Stimulated activated CD4-positive, alpha-beta T cell treated with anti-CD3 and anti-CD28 coated beads, TNF-alpha, amount 100 ng/mL, for 48 hours (primary cell): ENCODE data around the gene PAX8.

Experiments
- DNase-seq, 3 donors: peaks; one replicate each; pipeline ENCODE4 v3.0.0-alpha.2; 2020; ENCODE audit warnings: low read depth in 3 of 3

Gene PAX8

DNA sequence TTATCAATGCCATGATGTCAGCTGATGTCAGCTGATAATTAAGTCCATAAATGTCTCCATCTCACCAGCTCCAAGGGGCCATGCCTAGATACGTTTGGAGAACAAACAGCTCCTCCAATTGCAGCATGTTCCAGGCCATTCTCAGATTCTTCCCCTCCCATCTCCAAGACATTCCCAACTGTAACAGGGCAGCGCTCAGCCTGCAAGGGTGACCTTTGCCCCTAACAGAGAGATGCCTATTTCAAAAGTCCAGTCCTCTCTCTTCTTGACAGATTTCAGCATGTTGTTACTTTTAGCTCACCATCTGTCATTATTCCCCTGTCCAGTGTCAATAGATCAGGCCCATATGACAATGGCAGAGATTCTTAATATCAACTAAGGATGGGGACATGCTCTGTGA is 95.0 kb downstream of the PAX8 start:
- no peak for DNase-seq

DNA sequence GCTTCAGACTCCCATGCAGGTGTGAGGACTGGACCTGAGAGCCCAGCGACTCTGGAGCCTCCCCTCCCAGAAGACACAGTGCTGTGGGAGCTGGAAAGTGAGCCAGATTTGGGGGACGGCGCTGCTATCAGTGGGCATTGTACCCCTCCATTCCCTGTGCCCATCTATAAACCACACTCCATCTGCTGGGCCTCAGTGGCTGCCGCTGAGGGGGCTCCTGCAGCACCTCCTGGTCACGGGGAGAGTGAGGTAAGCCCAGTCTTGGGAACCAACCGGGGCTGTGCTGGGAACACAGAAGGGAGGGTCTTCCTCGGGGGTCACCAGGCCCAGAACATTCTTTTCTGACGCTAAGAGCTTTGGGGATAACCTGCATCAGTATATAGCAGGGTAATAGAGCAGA is 95.5 kb downstream of the PAX8 start:
- DNase-seq = no peak

DNA sequence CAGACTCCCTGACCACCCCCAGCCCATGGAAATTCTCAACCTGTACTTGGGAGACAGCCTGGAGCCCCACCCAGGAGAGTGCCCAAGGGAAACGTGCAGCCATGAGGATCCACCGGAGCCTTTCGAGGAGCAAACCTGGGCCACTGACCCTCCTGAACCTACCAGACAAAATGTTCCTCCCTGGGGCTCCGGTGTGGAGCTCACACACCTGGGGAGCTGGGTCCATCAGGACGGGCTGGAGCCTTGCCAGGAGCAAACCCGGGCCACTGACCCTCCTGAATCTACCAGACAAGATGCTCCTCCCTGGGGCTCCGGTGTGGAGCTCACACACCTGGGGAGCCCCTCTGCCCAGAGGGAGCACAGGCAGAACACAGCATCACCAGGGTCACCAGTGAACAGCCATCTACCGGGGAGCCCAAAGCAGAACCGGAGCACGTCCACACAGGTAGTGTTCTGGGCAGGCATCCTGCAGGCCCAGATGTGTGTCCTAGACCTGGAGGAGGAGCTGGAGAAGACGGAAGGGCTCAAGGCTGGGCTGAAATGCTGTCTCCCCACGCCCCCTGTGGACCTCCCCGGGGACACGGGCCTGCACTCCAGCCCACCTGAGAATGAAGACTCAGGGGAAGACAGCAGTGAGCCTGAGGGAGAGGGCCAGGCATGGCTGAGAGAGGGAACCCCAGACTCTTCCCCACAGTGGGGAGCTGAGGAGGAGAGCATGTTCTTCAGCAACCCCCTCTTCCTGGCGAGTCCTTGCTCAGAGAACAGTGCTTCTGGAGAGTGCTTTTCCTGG is 96.1 kb downstream of the PAX8 start:
- DNase-seq = no peak

DNA sequence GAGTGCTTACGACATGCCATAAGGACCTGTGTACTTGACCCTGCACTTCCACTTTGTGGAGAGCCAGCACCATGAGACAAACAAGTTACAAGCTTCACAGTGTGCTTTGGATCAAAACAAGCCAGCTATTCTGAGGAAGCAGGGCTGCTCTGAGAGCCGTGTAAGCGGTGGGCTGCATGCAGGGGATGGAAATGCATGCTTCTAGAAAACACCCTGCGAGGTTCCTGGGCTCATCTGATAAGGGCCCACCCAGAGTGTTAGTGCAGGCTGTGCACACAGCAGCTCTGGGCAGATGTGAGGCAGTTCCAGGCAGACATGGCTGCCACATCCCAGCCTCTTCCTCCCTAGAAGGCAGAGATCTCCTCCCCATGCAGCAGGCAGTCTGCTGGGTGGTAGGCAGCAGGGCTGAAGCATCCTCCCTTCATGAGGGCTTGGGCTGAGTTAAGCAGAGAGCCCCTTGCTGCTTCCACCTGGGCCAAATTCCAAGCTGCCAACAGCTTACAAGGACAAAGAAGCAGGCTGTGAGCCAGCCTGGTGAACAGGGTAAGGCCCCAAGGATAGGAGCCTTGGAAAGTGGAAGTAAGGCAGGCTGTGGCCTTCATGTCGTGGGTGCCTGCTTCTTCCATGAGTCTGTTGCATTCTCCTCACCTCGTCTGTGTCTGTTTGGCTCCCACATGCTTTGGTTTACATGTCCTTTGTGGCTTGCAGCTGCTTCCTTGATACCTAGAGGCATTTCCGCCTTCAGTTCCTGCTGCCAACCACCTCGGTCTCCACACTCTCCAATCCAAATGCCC is 97.3 kb downstream of the PAX8 start:
- DNase-seq = no peak

DNA sequence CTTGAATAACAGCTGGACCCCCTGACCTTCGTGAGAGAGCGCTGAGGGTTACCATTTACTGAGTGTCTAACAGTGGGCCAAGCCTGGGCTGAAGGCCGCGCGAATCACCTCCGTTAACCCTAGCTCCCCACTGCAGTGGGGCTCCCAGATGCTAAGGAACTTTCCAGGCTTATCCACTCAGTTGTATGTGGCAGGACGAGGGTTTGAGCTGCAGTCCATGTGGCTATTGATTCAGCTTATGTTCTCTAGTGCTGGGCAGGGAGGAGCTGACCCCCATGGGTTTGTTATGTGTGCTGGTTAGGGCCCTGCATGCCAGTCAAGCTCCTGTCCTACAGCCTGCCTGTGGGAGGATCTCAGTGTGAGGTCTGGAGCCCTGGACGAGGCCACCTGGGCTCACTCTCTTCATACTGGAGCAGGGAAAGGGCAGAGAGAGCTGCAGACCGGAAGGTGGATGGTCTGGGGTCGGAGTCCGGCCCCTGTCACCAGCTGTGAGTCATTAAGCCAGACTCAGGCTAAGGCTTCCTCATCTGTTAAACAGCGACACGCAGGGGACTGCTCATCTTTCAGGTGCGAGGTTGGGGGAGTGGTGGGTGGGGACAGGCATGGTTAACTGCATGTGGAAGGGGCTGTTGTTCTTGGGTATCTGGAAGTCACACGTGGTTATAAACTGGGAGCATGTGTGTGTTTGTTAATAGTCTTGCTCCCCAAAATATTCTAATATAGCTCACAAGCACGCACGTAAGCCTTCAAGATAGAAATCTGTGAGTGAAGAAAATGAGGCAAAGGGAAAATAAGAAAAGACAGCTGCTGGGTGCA is 98.4 kb downstream of the PAX8 start:
- DNase-seq = no peak

DNA sequence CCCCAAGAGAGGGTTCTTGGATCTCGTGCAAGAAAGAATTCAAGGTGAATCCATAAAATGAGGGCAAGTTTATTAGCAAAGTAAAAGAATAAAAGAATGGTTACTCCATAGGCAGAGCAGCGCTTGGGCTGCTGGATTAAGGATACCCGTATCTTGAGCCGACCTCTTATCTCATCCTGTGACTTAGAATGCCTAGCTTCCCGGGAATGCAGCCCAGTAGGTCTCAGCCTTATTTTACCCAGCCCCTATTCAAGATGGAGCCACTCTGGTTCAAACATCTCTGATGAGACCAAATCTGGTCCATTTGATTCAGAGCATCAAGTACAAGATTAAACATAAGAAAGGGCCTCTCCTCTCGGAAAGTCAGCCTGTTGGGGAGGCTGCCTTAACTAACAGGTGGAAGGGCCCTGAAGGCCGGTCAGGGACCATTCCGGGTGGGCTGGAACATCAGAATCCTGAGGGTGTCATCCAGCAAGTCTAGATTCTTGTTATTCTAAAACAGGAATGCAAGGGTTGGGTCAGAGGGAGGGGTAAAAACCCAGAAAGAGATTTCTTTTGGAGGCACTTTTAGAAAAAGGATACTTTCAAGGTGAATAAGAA is 99.2 kb downstream of the PAX8 start:
- DNase-seq = no peak

DNA sequence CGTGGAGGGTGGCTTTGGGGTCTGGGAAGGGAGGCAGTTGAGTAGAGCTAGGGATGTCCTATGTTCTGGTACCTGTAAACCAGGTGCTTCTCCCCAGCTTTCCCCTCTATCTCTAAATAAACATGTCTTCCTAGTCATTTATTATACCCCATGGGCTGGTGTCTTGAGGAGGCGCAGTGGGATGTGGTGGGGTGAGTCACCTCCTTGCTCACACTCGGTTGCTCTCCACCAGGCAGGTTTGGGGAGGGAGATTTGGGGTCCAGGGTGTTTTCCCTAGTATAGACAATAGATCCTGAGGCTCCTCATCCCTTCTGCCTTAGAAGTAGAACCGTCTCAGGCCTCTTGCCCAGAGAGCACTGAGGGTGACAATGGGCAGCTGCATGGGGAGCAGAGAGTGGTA is 99.8 kb downstream of the PAX8 start:
- DNase-seq = no peak

DNA sequence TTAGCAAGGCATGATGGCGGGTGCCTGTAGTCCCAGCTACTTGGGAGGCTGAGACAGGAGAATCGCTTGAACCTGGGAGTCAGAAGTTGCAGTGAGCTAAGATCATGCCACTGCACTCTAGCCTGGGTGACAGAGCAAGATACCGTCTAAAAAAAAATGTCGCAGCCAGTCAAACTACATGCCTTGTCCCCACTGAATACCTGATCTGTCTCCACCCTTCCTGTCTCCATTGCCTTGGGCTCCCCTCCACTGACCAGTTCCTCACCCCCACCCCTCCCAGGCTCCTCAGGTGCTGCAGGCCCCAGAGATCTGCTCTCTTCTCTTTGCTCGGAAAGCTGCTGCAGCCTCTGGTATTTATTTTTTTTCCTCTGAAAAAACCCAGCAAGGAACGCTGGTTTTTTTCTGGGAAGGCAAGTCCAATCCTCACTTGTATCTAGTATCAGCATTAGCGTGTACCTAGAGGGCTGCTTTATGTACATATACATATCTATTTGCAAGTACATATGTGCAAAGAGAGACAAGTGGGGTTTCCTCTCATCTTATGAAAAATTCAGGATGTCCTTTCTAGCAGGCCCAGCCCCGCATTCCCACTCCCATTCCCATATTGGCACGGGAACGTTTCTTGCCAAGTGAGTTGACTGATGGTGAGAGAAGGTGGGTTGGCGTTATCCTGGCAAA is 100.5 kb downstream of the PAX8 start:
- no peak for DNase-seq

DNA sequence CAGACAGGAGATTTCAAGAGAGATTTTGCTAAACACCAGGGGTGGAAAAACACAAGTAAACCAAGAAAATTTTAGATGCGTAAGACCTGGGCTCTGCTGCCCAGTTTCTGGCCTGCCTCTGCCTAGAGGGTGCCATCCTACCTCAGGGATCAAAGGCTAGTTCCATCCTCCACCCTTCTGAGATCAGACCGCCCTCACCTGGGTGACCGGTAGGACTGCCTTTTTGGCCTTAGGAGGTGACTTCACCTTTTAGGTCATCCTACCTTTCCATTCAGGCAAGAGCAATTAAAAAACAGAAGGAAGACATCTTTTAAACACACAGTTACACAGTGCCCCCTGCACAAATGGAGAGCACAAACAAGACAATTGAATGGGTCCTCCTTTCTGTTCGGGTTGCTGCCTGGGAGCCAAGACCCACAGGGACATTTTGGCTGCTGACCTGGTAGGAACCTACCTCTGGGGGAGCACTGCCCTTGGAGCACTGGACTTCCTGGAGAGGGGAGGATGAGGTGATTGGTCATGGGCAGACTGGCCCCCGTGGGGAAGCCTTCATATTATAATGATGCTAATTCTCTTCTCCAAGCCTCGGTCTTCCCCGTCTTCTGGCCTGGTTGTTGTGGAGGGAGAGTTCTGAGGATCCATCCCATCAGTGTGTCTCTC is 101.9 kb downstream of the PAX8 start:
- DNase-seq = no peak

DNA sequence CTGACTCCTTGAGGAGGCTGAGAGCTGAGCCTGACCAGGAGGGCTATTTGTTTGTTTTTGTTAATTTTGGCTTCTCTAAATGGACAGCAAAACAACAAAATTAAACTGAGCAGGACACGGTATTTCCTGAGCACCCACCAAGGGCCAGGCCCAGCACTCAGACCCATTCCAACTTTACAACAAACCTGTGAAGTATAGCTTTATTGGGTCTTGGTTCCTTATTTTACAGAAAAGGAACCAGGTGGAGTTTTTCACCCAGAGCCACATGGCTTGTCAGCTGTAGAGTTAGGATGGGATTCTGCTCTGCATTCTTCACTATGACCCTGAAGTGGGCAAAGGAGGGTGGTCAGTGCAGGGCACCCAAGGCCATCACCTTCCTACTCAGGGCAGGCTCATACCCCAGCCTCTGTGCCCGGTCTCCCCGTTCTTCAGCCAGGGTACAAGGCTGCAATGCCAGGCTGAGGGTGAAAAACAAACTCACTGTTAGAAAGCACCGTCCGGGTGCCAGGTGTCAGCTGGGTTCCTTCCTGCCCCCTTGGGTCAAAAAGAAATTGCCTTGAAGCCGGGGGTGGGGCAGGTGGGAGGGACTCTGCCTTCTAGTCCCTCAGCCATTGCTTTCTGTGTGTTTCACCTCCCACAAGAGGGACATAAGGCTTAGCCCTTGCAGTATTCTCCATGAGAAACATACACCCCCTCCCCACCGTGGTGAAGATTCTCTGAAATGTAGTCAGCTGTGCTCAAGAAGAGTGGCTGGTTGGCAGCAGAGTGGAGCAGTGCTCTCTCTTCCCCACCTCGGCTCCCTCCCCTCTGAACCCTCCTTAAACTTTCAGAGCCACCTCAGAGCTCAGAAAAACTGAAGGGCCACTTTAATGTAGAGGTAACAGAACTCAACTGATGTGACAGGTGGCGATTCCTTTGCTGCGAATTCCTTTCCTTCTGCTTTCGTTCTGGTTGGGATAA is 102.7 kb downstream of the PAX8 start:
- DNase-seq = no peak

DNA sequence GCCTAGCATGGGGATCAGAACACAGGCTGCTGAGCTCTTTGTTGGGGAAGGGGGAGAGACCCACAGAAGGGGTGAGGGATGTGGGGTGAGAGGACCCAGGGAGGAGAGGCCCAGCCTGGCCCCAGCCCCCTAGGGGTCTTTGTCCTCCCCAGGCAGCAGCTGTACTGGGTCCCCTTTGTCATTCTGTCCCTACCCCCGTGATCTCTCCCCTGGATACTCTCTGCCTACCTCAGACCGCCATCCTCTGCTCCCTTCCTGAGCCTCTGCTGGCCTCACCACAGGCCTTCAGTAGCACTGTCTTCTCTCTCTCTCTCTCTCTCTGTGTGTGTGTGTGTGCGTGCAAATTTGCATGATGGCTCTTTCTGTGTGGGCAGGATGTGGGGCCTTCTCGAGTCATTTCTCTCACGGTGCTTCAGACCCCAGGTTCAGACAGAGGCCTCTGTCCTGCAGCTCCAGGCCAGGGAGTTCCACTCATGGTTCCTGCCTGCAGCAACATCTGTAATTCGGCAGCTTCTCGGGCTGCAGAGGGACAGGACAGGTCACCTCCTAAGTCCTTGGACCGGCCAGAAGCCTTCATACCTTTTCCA is 103.6 kb downstream of the PAX8 start:
- peak in 2 of 3 donors; percentile 52 to 56 for DNase-seq

DNA sequence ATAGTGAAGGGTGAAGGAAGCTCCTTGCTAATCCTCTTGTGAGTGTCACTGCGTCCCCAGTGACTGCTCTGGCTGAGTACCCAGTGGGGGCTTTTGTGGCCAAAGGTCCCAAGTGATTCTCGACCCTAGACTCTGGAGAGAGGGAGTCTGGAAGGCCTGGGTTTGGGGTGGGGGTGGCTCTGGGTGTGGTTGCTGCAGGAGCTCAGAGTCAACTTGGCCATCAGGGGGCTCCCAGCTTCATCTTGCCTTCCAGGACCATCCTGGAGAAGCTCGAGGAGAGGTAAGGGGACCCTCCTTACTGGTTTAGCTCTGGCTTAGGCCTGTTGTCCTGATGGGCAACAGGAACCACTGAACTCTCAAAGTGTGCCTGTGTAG is 104.4 kb downstream of the PAX8 start:
- DNase-seq = no peak

DNA sequence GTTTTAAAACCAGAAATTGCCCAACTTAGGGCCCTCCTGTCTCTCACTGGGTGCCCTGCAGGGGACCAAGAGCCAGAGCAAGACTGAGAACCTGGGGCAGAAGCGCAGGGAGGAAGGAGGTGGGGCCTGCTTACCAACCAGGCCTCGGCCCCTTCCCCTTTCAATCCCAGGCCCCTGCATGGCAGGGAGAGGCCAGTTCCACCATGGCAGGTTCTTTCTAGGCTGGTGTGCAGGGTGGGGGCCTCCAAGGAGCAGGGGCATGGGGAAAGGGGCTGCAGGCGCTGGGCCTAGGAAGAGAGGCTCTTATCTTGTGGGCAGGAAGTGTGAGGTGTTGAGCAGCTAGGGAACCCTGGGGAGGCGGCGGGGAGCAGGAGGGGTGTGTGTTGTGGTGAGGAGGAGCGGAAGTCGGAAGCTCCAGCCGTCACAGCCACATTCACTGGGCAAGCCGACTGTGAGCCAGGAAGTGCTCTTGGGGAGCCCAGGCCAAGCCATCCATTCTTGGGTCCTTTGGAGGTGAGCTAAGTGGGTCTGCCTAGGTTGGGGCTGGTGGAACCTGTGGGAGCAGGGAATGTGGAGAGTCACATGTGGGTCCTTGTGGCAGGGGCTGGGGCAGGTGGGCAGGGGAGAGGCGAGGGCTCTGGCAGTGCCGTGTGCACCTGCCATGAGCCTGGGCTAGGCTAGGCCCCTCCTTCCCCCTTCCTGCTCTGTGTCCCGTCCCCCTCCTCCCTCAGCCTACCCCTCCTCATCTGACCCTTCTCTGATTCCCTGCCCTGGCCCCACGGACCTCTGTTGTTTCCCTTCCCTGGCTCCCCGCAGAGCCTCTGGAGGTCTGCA is 105.0 kb downstream of the PAX8 start, which contains the start of gene PSD4:
PSD4 (plus strand) TSS at position 430 of the 834 bp plus-strand sequence. CDS start 8,486 bp downstream, outside the sequence.
- DNase-seq = peak; percentile 71 to 87 (median 84)

DNA sequence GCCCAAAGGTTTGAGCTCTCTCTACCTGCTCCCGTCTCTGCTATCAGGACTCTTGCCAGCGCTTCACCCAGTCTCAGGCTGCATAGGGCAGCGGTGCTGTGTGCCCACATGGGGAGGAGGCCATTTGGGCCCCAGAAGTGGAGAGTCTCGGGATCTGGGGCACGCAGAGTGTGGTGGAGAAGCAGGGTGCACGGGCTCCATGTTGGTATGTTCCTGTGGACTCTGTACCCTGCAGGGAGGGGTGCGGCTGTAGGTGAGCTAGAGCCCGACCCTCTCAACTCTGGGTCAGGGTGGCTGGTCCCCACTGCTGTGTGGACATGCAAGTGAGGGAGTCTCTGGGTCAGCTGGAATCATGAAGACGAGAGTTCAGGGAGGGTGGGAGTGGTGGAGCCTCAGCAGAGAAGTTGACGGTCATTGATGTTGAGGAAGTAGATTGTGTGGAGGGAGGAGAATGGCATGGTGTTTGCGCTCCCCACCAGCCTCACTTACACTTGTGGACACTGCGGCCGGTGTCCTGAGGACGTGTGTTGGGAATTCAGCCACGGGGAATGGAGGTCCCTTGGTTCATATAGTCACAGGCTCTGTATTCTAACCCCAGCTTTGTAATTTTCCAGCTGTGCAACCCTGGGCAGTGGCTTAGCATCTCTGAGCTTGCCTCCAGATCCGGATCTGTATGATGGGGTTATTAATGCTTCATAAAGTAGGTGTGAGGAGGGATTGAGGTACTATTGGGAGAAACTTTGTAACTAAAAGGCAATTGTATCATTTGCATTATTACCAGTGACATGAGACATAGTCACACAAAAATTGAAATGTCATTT is 105.8 kb downstream of the PAX8 start:
- DNase-seq = no peak

DNA sequence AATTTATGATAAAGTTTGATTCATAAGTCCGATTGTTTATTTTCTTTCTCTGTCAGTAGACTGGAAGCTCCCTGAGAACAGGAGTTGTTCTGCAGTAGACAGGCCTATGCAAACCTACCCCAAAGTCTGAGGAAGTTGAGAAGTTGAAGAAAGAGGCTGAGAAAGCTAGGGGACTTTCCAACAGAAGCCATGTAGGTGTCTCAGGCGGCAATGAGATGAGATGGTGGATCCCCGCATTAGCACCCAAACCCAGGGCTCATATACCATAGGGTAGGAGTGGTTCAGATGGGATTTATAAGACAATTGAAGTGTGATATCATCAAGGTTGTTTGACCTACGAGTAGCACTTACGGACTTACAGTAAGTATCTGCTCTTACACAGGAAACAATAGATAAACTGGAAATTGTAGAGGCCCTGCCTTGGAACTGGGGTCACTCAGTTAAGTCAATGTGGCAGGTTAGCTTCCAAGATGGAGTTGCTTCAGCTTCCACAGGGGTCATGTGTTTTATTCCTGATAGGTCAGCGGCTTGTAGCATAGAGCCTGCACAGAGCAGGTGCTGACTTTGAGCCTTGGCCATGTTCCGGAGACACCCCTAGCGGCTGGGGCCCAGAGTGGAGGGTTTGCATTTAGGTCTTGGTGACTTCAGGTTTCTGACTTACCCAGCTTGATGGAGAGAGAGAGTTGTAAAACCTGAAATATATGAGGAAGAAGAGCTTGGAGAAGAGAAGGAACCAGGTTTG is 107.2 kb downstream of the PAX8 start:
- no peak for DNase-seq

DNA sequence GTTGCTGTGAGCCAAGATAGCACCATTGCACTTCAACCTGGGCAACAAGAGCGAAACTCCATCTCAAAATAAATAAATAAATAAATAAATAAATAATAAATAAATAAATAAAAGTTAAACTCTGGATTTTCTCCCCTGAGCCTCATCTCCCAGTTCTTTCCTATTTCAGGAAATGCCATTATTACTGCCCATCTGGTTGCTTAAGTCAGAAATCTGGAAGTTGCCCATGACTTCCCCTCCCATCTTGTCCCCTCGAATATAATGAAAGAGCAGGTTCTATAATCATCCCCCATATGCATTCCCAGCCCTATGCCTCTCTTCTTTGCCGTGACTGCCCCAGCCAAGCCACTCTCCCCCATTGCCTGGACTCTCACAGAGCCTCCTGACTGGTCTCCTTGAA is 109.1 kb downstream of the PAX8 start:
- DNase-seq = no peak
